HL-60 (cell line): Measurements from ENCODE around the gene MRPL11.

ENCODE experiments used
- GABPA ChIP-seq: IDR thresholded peaks from 2 replicates; pipeline ENCODE4 v1.6.1; 2012; ENCODE audit warnings: low read depth
- POLR2AphosphoS5 ChIP-seq: IDR thresholded peaks from 2 replicates; pipeline ENCODE4 v1.6.1; 2012; ENCODE audit warnings: low read depth
- TF ChIP-seq, protein P1 (sequence below): IDR thresholded peaks from one replicate; pipeline ENCODE4 v1.5.1; 2011; ENCODE audit warnings: low read length, control low read depth, inconsistent platforms; ENCODE audit not compliant: insufficient read depth
- TF ChIP-seq, protein P2 (sequence below): IDR thresholded peaks from 2 replicates; pipeline ENCODE4 v1.6.1; 2012; ENCODE audit warnings: low read depth; ENCODE audit not compliant: insufficient replicate concordance

DNA sequence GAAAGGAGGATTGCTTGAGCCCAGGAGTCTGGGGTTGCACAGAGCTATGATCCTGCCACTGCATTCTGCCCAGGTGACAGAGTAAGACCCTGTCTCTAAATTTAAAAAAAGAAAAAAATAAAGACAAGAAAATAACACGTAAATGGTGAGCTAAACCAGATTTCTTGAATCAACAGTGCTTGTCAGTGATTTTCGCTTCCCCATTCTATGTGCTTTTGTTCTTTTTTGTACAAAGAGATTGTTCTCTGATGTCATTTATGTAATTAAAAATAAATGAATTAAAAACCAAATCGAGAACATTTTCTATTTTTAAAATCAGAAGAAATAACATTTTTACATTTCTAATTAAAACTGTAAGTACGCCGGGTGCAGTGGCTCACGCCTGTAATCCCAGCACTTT lies 47.3 kb downstream of the MRPL11 start:
- TF ChIP-seq, protein P1, sequence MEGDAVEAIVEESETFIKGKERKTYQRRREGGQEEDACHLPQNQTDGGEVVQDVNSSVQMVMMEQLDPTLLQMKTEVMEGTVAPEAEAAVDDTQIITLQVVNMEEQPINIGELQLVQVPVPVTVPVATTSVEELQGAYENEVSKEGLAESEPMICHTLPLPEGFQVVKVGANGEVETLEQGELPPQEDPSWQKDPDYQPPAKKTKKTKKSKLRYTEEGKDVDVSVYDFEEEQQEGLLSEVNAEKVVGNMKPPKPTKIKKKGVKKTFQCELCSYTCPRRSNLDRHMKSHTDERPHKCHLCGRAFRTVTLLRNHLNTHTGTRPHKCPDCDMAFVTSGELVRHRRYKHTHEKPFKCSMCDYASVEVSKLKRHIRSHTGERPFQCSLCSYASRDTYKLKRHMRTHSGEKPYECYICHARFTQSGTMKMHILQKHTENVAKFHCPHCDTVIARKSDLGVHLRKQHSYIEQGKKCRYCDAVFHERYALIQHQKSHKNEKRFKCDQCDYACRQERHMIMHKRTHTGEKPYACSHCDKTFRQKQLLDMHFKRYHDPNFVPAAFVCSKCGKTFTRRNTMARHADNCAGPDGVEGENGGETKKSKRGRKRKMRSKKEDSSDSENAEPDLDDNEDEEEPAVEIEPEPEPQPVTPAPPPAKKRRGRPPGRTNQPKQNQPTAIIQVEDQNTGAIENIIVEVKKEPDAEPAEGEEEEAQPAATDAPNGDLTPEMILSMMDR: no peak
- TF ChIP-seq POLR2AphosphoS5 (no peak), GABPA (no peak)
- TF ChIP-seq, protein P2, sequence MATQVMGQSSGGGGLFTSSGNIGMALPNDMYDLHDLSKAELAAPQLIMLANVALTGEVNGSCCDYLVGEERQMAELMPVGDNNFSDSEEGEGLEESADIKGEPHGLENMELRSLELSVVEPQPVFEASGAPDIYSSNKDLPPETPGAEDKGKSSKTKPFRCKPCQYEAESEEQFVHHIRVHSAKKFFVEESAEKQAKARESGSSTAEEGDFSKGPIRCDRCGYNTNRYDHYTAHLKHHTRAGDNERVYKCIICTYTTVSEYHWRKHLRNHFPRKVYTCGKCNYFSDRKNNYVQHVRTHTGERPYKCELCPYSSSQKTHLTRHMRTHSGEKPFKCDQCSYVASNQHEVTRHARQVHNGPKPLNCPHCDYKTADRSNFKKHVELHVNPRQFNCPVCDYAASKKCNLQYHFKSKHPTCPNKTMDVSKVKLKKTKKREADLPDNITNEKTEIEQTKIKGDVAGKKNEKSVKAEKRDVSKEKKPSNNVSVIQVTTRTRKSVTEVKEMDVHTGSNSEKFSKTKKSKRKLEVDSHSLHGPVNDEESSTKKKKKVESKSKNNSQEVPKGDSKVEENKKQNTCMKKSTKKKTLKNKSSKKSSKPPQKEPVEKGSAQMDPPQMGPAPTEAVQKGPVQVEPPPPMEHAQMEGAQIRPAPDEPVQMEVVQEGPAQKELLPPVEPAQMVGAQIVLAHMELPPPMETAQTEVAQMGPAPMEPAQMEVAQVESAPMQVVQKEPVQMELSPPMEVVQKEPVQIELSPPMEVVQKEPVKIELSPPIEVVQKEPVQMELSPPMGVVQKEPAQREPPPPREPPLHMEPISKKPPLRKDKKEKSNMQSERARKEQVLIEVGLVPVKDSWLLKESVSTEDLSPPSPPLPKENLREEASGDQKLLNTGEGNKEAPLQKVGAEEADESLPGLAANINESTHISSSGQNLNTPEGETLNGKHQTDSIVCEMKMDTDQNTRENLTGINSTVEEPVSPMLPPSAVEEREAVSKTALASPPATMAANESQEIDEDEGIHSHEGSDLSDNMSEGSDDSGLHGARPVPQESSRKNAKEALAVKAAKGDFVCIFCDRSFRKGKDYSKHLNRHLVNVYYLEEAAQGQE: no peak
